Hematopoietic multipotent progenitor cell (in vitro differentiated cells): ENCODE measurements around the gene KLHL34. TPM values are rescaled to one million over a fixed set of nuclear protein-coding genes. Genes with fewer than 3 reads are reported as not detected.

Experiments used
- DNase-seq, 3 donors: peaks; one replicate each; pipeline ENCODE4 v3.0.0-alpha.2; 2011 to 2015; ENCODE audit warnings: low read depth in 2 of 3, low spot score in 2 of 3
- total RNA-seq: library from RNA; depleted of rRNA; stranded (reverse); fragments of >200 nt; gene quantifications from one replicate; pipeline ENCODE4 v1.2.3, GENCODE V29; 2012

The KLHL34 gene
- not detected for total RNA-seq

GRCh38 chrX:21658152-21658737 lies at the start of gene KLHL34:
Gene KLHL34 (minus strand): TSS chrX:21658330. CDS start chrX:21657788, 542 bp downstream.
- DNase-seq = no peak

GRCh38 chrX:21705225-21705624 lies 47.1 kb upstream of the KLHL34 start:
- no peak for DNase-seq

- DNase-seq = no peak
Observed at GRCh38 chrX:21702725-21703124, 44.6 kb upstream of the KLHL34 start.

- no peak for DNase-seq
Observed at GRCh38 chrX:21700967-21701366, 42.8 kb upstream of the KLHL34 start.

- DNase-seq = no peak
Observed at GRCh38 chrX:21700275-21700674, 42.1 kb upstream of the KLHL34 start.

GRCh38 chrX:21699136-21699535 lies 41.0 kb upstream of the KLHL34 start:
- DNase-seq = no peak

GRCh38 chrX:21698272-21698671 lies 40.1 kb upstream of the KLHL34 start:
- DNase-seq = no peak

- DNase-seq = no peak
Observed at GRCh38 chrX:21691512-21692018, 33.4 kb upstream of the KLHL34 start.

GRCh38 chrX:21683941-21684340 lies 25.8 kb upstream of the KLHL34 start:
- no peak for DNase-seq

GRCh38 chrX:21678048-21678612 lies 20.0 kb upstream of the KLHL34 start:
- no peak for DNase-seq

GRCh38 chrX:21675931-21676330 lies 17.8 kb upstream of the KLHL34 start:
- no peak for DNase-seq

GRCh38 chrX:21674430-21675186 lies 16.5 kb upstream of the KLHL34 start:
- no peak for DNase-seq

GRCh38 chrX:21666679-21667078 lies 8.5 kb upstream of the KLHL34 start:
- DNase-seq = no peak

- DNase-seq = no peak
Observed at GRCh38 chrX:21666252-21666651, 8.1 kb upstream of the KLHL34 start.

GRCh38 chrX:21662761-21663160 lies 4.6 kb upstream of the KLHL34 start:
- DNase-seq = no peak

GRCh38 chrX:21661316-21661715 lies 3.2 kb upstream of the KLHL34 start:
- no peak for DNase-seq

- no peak for DNase-seq
Observed at GRCh38 chrX:21660156-21660555, 2.0 kb upstream of the KLHL34 start.

- DNase-seq = no peak
Observed at GRCh38 chrX:21659320-21659719, 1.2 kb upstream of the KLHL34 start.

GRCh38 chrX:21658746-21659145 lies 616 bp upstream of the KLHL34 start:
- DNase-seq = no peak

GRCh38 chrX:21657318-21658151 lies 595 bp downstream of the KLHL34 start:
- no peak for DNase-seq
